Smooth muscle cell (in vitro differentiated cells): ENCODE data around the gene ARHGAP26. TPM values are rescaled to one million over a fixed set of nuclear protein-coding genes. Genes with fewer than 3 reads are reported as not detected.

Source experiments
- DNase-seq: peaks from one replicate; lab custom pipeline; 2025; ENCODE audit not compliant: unreplicated experiment; lab: John Stamatoyannopoulos, UW
- H2AFZ ChIP-seq: fragments of 200-600 bp; sonication (generic); 2 replicates; pipeline ENCODE4 v1.6.0; 2016; ENCODE audit warnings: antibody characterized with exemption, low read depth, mild to moderate bottlenecking
- H3F3A ChIP-seq: fragments of 200-600 bp; sonication (generic); 2 replicates; pipeline ENCODE4 v1.6.0; 2017; ENCODE audit warnings: antibody characterized with exemption, low read depth
- H3K27ac ChIP-seq: fragments of 200-600 bp; sonication (generic); 2 replicates; pipeline ENCODE4 v1.5.1; 2016; ENCODE audit warnings: low read depth, mild to moderate bottlenecking
- H3K27me3 ChIP-seq: fragments of 200-600 bp; sonication (generic); 2 replicates; pipeline ENCODE4 v1.6.1; 2016; ENCODE audit warnings: low read depth, mild to moderate bottlenecking
- H3K36me3 ChIP-seq: fragments of 200-600 bp; sonication (generic); 2 replicates; pipeline ENCODE4 v1.5.1; 2016; ENCODE audit warnings: low read depth
- H3K4me1 ChIP-seq: fragments of 200-600 bp; sonication (generic); 2 replicates; pipeline ENCODE4 v1.5.1; 2016; ENCODE audit warnings: low read depth
- H3K4me2 ChIP-seq: fragments of 200-600 bp; sonication (generic); 2 replicates; pipeline ENCODE4 v1.6.0; 2016; ENCODE audit warnings: mild to moderate bottlenecking
- H3K4me3 ChIP-seq: fragments of 200-600 bp; sonication (generic); 2 replicates; pipeline ENCODE4 v1.5.1; 2016; ENCODE audit warnings: mild to moderate bottlenecking
- H3K79me2 ChIP-seq: fragments of 200-600 bp; sonication (generic); 2 replicates; pipeline ENCODE4 v1.6.0; 2016; ENCODE audit warnings: low read depth, mild to moderate bottlenecking
- H3K9ac ChIP-seq: fragments of 200-600 bp; sonication (generic); 2 replicates; pipeline ENCODE4 v1.6.0; 2016; ENCODE audit warnings: low read depth
- H3K9me3 ChIP-seq: fragments of 200-600 bp; sonication (generic); replicated peaks from 2 replicates; pipeline ENCODE4 v1.5.1; 2016; ENCODE audit warnings: low read depth
- H4K20me1 ChIP-seq: fragments of 200-600 bp; sonication (generic); 2 replicates; pipeline ENCODE4 v1.6.0; 2016; ENCODE audit warnings: low read depth
- CTCF ChIP-seq: fragments of 200-600 bp; sonication (generic); IDR thresholded peaks from 2 replicates; pipeline ENCODE4 v1.5.1; 2017; ENCODE audit warnings: borderline replicate concordance, mild to moderate bottlenecking, antibody characterized with exemption; ENCODE audit not compliant: insufficient read depth, poor library complexity, severe bottlenecking
- WGBS: methylation state at CpG from one replicate; pipeline ENCODE4 v1.1.7; 2016; ENCODE audit warnings: low lambda C conversion rate; 5-methylcytosine and 5-hydroxymethylcytosine counted together
- polyA plus RNA-seq: library from polyadenylated mRNA; unstranded; fragments of >200 nt; fragmentation: Nextera tagmentation; extraction: Ambion mirVana; gene quantifications from 2 replicates; pipeline ENCODE4 v1.2.1, GENCODE V29; 2016
- total RNA-seq: library from RNA; depleted of rRNA; stranded (reverse); fragments of >200 nt; gene quantifications from 2 replicates; pipeline ENCODE4 v1.2.3, GENCODE V29; 2014

The ARHGAP26 gene
- total and polyA plus RNA-seq, 2 experiments from 2014 or later = 2.2 to 5.1 TPM

GRCh38 chr5:142783601-142784341 is 13.6 kb downstream of the ARHGAP26 start:
- Histone ChIP-seq H3F3A (no peaks in the 10 kb centered on the region), H3K79me2 (no peaks in the 10 kb centered on the region), H4K20me1 (no peaks in the 10 kb centered on the region), H3K27me3 (no peaks in the 10 kb centered on the region), H3K9ac (no peak overlapping the region), H3K4me3 (no peak overlapping the region), H3K27ac (no peak overlapping the region), H3K36me3 (no peaks in the 10 kb centered on the region), H3K9me3 (no peaks in the 10 kb centered on the region), H2AFZ (no peak overlapping the region), H3K4me1 (peaks cover 16% of the 10 kb centered on the region), H3K4me2 (peak overlapping the region; percentile 59)
- no peak for DNase-seq
- no peak for TF ChIP-seq CTCF
- WGBS = 36% methylated on average over 9 of the region's 9 CpGs

GRCh38 chr5:142784401-142784955 is 14.3 kb downstream of the ARHGAP26 start:
- Histone ChIP-seq H3K9ac (no peak overlapping the region), H2AFZ (no peak overlapping the region), H3K79me2 (no peaks in the 10 kb centered on the region), H3K9me3 (no peaks in the 10 kb centered on the region), H3K4me2 (peak overlapping the region; percentile 59), H3K4me3 (no peak overlapping the region), H3F3A (no peaks in the 10 kb centered on the region), H3K27me3 (no peaks in the 10 kb centered on the region), H4K20me1 (no peaks in the 10 kb centered on the region), H3K36me3 (no peaks in the 10 kb centered on the region), H3K27ac (no peak overlapping the region), H3K4me1 (peaks cover 11% of the 10 kb centered on the region)
- TF ChIP-seq CTCF = no peak
- WGBS = 71% methylated on average over 7 of the region's 7 CpGs
- DNase-seq = no peak

GRCh38 chr5:142785206-142785605 is 15.0 kb downstream of the ARHGAP26 start:
- WGBS = 77% methylated on average over 5 of the region's 5 CpGs
- Histone ChIP-seq H3F3A (no peaks in the 10 kb centered on the region), H3K79me2 (no peaks in the 10 kb centered on the region), H2AFZ (no peak overlapping the region), H3K9me3 (no peaks in the 10 kb centered on the region), H3K4me1 (peaks cover 10% of the 10 kb centered on the region), H3K4me3 (no peak overlapping the region), H3K36me3 (no peaks in the 10 kb centered on the region), H3K9ac (no peak overlapping the region), H3K27me3 (no peaks in the 10 kb centered on the region), H3K4me2 (no peak overlapping the region), H4K20me1 (no peaks in the 10 kb centered on the region), H3K27ac (no peak overlapping the region)
- no peak for TF ChIP-seq CTCF
- DNase-seq = no peak
